HG03108 (cell line): Measurements from ENCODE around the gene KLC1.

ENCODE experiments used
- ATAC-seq: cut with Tn5 transposase; IDR thresholded peaks from one replicate; pipeline ENCODE4 v1.9.1; 2021; ENCODE audit warnings: moderate library complexity; ENCODE audit not compliant: unreplicated experiment

Gene KLC1

GRCh38 chr14:103702497-103703432 is 73.8 kb downstream of the KLC1 start:
- ATAC-seq = no peak

DNA sequence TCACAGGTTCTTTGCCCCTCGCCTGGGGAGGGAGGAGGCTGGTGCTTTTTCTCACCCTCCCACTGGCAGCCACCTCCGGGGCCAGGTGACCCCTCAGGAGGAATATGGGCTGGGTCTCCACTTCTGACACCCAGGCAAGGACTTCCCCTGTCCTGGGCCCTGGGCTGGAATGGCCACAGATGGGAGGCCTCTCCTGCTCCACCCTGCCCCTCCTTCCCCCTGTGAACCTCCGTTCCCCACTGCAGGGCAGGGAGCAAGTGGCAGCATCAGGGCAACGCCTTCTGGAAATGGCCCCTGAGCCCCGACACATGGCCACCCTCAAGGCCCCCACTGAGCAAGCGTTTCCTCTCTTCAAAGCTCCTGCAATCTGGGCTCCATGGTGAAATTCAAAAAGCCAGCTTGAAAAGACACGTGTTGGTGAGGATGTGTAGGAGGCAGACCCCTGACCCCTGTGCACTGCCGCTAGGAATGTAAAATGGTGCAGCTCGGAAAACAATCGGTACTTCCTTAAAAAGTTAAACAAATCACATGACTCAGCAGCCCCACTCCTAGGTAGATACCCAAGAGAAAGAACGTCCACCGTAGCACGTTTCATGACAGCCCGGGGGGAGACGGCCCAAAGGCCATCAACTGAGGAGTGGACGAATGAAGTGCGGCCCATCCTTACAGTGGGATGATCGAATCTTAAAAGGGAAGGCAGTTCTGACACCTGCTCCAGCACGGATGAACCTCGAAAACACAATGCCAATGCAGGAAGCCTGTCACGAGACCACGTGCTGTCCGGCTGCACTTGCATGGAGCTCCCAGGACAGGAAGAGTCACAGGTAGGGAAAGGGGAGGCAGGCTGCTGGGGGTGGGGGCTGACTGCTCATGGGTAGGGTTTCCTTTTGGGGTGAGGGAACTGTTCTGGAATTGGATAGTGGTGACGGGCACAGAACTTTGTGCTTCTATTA is 74.7 kb downstream of the KLC1 start:
- no peak for ATAC-seq

DNA sequence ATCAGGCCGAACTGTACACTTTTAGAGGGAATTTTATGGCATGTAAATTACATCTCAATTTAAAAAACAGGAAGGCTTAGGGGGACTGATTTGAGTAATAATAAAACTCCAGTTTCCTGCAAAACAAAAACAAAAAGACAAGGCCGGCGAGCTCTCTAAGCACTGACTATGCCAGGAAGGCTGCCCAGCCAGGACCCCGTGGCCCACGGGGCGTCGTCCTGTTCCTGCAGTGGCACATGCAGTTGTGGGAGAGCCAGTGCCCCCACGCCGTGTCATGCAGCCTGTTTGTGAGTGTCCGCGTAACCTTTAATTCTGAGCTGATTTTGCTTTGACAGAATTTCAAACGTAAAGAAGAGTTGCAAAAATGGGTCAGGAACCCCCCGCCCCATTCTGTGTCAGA is 75.7 kb downstream of the KLC1 start:
- ATAC-seq = no peak

- no peak for ATAC-seq
Measured at GRCh38 chr14:103705118-103705503, 76.1 kb downstream of the KLC1 start.

DNA sequence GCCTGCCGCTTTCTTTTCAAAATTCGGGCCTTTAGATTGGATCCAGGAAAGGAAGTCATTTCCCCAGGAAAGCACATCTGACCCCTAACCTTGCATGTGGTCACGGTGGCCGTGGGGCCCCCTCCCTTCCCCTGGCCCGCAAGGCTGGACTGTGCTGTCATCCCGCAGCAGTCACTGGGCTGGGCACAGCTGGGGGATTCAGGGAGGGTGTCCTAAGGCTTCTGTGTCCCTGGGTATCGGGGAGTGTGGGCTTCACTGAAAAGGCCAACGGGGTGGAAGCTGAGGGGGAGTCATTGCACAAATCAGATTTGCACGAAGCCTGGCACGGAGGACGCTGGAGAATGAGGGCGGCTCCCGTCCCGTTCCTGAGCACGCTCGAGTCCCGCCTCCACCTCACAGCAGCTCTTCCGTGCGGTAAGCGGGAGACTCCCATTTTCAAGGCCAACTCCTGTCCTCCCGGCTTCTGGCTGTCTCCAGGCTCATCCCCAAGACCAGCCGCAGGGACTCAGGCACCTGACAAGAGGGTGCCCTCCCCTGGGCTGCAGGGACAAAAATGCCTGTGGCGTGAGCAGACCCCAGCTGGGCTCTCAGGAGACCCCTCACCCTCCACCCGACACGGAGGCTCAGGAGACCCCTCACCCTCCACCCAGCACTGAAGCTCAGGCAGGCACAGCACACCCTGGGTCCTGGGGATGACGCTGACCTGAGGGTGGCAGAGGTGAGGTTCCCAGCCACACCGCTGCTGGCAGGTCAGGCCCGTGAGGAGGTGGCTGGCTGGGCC is 76.7 kb downstream of the KLC1 start:
- ATAC-seq = no peak

DNA sequence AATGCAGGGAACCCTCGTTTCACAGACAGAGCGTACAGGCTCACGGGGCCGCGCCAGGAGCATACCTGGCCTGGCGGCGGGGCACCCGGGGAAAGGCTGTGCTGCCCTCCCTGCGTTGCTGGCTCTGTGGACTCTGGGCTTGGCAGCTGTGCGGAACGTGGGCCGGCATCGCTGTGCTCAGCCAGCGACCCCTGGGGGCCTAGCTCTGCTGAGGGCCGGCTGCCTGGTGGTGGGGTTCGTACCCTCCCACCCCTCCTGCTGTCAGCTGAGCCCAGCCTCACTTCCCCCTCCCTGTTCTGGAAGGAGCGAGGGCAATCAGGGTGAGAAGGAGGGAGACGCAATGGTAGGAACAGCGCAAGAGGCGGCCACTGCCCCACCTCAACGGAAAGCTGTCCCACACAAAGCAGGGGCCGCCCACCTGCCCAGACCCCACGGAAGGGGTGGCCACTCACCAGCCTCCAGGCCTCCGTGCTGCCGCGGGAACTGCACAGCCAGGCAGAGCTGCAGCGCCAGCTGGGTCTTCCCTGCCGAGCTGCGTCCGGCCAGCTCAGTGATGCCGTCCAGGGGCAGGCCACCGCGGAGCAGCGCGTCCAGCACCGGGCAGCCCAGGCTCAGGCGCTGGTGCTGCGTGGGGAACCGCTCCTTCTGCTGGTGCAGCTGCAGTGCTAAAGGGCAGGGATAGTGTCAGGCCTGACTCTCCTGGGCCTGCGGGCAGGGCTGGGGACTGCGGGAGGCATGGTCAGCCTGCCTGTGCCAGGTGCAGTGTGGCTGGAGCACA is 77.7 kb downstream of the KLC1 start:
- no peak for ATAC-seq

GRCh38 chr14:103707329-103708263 is 78.6 kb downstream of the KLC1 start:
- ATAC-seq = no peak

GRCh38 chr14:103708750-103709187 is 79.8 kb downstream of the KLC1 start:
- ATAC-seq = no peak

GRCh38 chr14:103709814-103710213 is 80.8 kb downstream of the KLC1 start:
- no peak for ATAC-seq

DNA sequence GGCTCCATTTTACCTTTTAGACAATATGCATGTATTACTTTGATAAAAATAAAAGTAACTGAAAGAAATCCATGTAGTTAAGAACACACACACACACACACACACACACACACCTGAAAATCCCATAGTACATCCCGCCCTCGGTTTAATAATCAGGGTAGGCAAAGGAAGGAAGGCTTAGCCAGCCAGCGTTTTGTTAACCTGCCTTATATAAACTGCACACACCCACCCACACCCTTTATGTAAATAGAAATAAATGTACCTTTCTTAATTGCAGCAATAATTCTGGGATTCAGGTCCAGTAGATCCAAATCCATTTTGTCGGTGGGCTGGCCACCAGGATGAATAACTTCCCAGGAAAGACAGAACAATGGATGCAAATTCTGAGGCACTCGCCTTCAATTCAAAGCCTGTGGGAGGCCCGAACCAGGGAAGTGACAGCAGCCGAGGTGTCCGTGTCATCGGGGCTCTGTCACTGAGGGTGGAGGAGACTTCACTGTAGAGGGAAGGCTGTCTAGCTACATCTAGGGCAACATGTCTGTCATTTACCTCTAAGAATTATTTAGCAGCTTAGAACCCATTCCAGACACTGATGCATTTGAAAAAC is 81.9 kb downstream of the KLC1 start:
- ATAC-seq = no peak

- no peak for ATAC-seq
Measured at GRCh38 chr14:103711516-103712431, 82.8 kb downstream of the KLC1 start.

GRCh38 chr14:103712633-103713247 is 83.7 kb downstream of the KLC1 start:
- ATAC-seq = no peak

- no peak for ATAC-seq
Measured at GRCh38 chr14:103713304-103714062, 84.5 kb downstream of the KLC1 start.

DNA sequence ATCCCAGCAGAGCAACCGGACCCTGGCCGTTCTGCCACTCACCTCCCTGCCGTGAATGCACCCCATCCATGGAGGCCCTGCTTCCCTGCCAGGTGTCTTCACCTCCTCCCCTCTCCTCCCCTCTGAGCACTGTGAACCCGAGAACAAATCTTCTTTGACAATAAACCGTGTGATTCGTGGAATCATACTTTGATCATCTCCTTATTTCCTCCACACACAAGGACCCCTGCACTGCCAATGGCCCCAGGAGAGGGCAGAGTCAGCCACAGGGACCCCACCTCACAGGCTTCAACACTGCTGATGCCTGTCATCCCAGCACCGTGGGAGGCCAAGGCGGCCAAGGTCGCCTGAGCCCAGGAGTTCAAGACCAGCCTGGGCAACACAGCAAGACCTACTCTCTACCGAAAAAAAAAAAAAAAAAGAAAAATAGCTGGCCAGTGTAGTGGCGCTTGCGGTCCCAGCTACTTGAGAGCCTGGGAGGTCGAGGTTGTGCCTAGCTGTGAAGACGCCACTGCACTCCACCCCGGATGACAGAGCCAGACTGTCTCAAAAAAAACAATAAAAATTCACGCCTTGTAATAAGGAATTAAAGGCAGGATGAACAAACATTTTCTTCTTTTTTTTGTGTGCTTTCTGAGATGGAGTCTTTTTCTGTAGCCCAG is 85.2 kb downstream of the KLC1 start:
- no peak for ATAC-seq

- peak; percentile 92 for ATAC-seq
Measured at GRCh38 chr14:103715052-103716000, 86.3 kb downstream of the KLC1 start, which contains the start of the genes XRCC3 and ZFYVE21. TSS of gene XRCC3 (minus strand) at chr14:103715451. CDS start at chr14:103711087, 4,364 bp downstream. TSS of gene ZFYVE21 (plus strand) at chr14:103715810. CDS start at chr14:103715842, 32 bp downstream.
